Urothelium cell line (cell line): Measurements from ENCODE around the gene IPO4.

Experiments
- DNase-seq: peaks from one replicate; pipeline ENCODE4 v3.0.0; 2011; ENCODE audit warnings: low spot score, mixed read lengths
- FAIRE-seq: peaks from 2 replicates; lab custom pipeline; 2011; peaks lifted over from hg19 to GRCh38; lab: Jason Lieb, UNC

IPO4 gene

DNA sequence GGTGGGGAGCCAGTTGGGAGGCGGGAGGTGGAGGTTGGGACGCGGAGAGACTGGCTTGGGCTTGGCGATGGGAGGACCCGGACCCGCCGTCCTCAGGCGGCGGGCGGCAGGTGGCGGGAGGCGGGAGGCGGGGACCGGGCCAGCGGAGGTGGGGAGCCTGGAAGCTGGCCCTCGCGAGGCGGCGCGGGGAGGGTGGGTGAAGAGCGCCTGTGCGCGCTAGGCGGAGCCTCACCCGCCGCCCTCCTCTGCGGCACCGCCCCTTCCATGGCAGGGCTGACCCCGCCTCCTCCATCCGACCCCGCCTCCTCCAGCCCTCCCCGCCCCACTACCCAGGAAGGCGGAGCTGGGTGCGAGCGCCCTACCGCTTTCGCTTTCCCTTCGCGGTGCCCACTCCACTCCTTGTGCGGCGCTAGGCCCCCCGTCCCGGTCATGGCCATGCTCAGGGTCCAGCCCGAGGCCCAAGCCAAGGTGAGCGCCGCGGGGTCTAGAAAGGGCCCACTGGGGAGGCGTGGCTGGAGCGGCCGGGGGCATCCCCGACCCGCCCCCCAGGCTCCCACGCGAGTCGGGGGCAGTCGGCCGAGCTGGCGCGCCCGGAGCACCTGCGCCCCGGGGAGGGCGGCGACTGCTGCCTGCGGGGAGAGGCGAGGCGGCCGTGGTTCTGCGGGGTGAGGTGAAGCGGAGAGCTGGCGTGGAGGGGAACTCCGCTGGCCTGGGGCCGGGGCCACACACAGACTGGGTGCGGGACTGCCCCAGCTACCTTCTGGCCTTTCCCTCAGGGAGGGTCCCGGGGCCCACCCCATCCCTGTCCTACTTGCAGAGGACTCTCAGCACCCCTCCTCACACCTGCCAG lies 52.6 kb downstream of the IPO4 start, which contains the start of gene PSME1:
Gene PSME1, plus strand, starts transcription at position 361 of the 850 bp plus-strand sequence. Its CDS starts 69 bp downstream, at position 430.
- FAIRE-seq = no peak

DNA sequence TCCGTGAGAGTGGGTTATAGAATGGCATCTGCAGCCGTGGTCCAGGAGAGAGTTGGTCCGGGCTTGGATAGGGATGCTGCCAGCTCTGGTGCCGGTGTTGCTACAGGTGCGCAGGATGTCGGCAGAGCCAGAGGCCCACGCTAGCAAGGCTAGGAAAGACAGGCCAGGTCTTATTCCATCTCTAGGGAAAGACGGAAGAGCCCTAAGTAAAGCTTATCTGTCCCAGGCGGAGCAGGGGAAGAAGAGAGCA lies 53.1 kb downstream of the IPO4 start:
- no peak for FAIRE-seq

More for the DNA sequence above, 52.6 kb downstream of the IPO4 start, which contains the start of gene PSME1:
- peak; percentile 93 for DNase-seq

DNA sequence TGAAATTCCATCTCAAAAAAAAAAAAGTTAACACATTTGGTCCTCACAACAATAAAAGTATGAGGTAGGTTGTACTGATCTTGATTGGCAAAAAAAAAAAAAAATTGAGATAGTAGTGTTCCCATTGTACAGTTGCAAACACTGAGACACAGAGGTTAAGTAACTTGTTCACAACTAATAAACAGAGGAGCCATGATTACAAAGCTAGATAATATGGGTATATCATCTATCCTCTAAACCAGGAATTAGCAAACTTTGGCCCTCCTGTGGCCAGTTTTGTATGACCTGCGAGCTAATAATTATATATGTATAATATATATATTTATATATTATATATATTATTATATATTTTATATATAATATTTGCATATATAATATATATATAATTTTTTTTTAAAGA lies 54.9 kb downstream of the IPO4 start:
- DNase-seq = no peak
- no peak for FAIRE-seq

More for the DNA sequence above, 53.1 kb downstream of the IPO4 start:
- DNase-seq = no peak

DNA sequence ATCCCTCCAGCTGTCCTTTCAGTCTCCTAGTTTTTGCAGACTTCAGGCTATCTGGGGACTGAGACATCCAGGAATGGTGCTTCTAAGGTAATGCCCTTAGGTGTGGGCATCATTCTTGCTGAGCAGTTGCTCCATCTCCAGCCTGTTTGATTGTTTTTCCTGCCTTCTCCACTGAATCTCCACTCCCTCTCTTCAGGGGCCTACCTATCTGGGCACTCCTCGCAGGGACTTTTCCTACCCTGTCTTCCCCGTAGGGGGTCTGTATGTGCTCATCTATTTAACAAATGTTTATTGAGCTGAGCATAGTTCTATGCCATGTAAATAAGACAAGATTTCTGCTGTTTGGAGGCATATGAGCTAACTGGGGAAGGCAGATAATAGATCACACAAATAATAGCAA lies 55.6 kb downstream of the IPO4 start:
- no peak for DNase-seq
- no peak for FAIRE-seq

DNA sequence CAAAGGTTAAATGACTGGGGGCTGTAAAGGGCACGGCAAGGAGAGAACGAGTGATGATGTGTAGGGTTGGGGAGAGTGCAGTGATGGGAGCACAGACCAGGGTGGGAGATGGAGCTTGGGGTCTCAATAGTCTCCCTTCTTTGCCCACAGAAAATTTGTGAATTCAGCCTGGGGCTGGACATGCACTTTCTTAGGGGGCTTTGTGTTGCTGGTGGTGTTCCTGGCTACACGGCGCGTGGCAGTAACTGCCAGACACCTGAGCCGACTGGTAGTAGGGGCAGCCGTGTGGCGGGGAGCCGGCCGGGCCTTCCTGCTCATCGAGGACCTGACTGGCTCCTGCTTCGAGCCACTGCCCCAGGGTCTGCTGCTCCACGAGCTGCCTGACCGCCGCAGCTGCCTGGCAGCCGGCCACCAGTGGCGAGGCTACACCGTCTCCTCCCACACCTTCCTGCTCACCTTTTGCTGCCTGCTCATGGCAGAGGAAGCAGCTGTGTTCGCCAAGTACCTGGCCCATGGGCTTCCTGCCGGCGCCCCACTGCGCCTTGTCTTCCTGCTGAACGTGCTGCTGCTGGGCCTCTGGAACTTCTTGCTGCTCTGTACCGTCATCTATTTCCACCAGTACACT lies 56.4 kb downstream of the IPO4 start:
- FAIRE-seq (no peak), DNase-seq (no peak)

DNA sequence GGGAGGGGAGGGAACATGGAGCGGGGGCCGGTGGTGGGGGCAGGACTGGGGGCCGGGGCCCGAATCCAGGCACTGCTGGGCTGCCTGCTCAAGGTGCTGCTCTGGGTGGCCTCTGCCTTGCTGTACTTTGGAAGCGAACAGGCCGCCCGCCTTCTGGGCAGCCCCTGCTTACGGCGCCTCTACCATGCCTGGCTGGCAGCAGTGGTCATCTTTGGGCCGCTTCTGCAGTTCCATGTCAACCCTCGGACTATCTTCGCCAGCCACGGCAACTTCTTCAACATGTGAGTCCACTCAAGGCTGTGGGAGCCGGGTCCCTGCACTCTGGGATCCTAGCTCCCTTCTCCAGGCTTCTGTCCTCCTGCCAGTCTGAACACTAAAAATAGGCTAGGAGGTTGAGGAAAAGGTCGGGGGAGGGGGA lies 57.1 kb downstream of the IPO4 start:
- DNase-seq (no peak), FAIRE-seq (no peak)

DNA sequence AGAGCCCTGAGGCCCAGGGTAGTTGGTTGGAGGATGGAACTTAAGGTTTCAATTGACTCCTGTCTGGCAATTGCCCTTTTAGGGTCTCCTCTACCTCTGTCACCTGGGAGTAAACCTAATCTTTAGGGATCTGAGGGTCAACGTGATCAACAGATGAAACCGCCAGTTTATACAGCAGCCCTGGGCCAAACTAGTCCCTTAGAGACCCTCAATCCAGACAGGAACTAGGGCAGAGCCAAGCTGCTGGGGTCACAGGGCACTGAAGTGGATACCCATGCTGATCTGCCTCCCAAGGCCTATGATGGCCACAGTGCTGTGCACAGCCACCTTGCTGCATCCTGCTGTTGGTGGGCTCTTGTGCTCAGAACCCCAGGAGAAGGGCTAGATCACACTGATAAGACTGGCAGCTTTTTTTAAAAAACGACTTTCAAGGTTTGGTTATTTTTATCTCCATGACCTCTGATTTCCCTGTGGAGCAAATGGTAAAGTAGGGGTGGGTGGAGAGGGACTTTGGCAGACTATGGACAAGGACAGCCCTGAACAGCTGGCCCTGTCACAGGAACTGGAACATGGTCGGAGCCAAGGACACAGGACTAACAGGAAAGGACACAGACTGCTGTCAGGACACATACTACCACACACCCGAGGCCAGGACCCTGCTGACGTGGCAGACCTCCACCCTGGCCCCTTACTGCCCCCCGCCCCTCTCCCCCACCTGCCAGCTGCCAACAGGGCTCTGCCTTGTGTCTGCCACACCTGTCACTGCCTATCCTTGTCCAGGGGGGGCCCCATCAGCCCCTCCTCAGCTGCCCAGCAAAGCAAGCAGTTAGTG lies 57.7 kb downstream of the IPO4 start:
- FAIRE-seq = no peak
- DNase-seq = no peak

DNA sequence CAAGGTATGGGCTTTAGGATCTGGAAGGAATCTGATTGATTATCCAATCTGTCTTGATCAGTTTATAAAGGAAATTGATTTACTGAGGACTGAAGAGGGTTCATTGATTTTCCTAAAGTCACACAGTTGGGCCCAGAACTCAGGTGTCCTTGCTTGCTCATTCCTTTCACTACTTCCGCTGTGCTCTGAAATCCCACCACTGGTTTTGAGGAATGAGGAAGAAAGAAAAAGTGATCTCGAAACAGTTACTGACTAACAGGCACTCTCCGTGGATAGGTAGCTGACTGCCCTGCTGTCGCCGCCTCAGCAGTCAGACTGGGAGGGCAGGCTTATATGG lies 58.3 kb downstream of the IPO4 start, which contains the start of gene FITM1:
Gene FITM1, plus strand, starts transcription at position 280 of the 337 bp plus-strand sequence. CDS start 905 bp downstream, outside the sequence.
- DNase-seq (no peak), FAIRE-seq (no peak)
